GM10266 (cell line): Measurements from ENCODE around the gene OR1K1.
"Not testable (repeated sequence)": the region's sequence is repeated elsewhere in the genome, so short reads cannot be mapped to it uniquely, and the experiment has no call there.

ENCODE experiments used
- DNase-seq: peaks from one replicate; pipeline ENCODE4 v3.0.0; 2012; ENCODE audit errors: extremely low spot score
- TF ChIP-seq, protein P1 (sequence below): IDR thresholded peaks from 2 replicates; pipeline ENCODE4 v1.5.1; 2012; ENCODE audit warnings: mild to moderate bottlenecking, low read depth; ENCODE audit not compliant: control insufficient read depth, insufficient read depth; ENCODE audit errors: missing control alignments

OR1K1 gene

DNA sequence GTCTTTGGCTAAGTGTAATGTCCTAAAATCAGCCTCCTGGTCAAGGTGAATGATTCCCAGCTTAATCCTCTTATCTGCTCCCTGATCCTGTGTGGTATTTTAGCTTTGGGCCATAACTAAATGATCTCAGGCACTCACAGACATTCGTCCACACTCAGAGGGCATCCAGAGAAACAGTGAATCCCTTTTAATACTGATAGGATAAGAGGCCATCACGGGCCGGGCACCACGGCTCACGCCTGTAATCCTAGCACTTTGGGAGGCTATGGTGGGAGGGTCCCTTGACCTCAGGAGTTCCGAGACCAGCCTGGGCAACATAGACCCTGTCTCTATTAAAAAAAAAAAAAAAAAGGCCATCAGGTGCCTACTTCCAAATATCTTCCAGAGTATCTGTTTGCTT is 22.1 kb downstream of the OR1K1 start:
- DNase-seq = no peak
- TF ChIP-seq, protein P1, sequence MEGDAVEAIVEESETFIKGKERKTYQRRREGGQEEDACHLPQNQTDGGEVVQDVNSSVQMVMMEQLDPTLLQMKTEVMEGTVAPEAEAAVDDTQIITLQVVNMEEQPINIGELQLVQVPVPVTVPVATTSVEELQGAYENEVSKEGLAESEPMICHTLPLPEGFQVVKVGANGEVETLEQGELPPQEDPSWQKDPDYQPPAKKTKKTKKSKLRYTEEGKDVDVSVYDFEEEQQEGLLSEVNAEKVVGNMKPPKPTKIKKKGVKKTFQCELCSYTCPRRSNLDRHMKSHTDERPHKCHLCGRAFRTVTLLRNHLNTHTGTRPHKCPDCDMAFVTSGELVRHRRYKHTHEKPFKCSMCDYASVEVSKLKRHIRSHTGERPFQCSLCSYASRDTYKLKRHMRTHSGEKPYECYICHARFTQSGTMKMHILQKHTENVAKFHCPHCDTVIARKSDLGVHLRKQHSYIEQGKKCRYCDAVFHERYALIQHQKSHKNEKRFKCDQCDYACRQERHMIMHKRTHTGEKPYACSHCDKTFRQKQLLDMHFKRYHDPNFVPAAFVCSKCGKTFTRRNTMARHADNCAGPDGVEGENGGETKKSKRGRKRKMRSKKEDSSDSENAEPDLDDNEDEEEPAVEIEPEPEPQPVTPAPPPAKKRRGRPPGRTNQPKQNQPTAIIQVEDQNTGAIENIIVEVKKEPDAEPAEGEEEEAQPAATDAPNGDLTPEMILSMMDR = no peak

DNA sequence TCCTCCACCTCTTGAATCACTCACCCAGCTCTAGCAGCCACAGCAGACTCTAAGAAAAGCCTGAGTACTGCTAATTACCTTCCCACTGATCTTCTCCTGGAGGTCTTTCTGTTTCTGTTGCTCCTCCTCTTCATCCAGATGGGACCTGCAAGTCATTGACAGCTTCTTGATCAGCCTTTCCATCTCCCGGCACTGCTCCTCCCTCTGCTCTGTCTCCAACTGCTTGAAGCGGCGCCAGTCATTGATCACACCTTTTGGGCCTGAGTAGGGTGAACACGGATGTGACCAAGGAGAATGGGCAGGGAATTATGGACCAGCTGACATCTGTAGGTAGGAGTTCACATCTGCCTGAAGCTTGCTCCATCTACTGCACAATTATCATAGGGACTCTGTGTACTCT is 23.0 kb downstream of the OR1K1 start:
- TF ChIP-seq, protein P1 = no peak
- no peak for DNase-seq

DNA sequence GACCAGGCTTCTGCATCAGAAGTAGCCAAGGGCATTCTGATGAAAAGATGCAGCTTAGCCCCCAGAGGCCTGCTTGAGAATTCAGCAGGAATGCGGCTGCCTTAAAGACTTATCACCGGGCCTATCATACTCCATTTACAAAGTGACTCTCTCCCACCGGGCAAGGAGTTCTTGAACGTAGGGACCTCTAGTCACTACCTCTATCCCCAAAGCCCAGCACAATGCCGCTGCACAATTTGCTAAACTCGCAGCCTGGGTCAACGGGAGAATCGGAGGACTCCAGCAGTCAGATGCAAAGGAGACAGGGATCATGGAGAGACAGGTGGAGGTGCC is 27.8 kb downstream of the OR1K1 start:
- no peak for DNase-seq

DNA sequence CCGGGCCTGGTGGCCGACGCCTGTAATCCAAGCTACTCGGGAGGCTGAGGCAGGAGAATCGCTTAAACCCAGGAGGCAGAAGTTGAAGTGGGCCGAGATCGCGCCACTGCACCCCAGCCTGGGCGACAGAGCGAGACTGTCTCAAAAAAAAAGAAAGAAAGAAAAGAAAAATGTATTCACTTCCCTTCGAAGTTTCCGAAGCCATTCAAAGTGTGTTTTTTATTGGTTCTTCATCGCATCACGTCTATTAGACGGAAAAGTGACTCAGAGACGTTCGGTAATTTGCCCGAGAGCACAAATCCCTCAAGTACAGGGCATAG is 29.0 kb downstream of the OR1K1 start:
- DNase-seq = not testable (repeated sequence)

More for the DNA sequence above, 27.8 kb downstream of the OR1K1 start:
- TF ChIP-seq, protein P1 = no peak

DNA sequence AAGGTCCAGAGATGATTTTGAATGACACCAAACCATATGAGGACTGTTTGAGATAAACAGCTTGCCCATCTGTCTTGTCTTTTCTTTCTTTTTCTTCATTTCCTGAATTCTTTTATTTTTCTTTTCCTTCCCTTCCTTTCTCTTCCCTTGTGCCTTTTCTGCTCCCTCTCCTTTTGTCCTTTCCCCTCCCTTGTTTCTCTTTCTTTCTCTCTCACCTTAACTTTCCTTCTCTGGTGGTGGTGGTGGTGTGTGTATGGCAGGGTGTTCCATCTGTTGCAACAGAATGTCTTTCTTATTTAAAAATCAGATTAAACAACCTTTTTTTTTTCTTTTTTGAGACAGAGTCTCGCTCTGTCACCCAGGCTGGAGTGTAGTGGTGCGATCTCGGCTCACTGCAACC is 32.3 kb downstream of the OR1K1 start:
- no peak for DNase-seq
- TF ChIP-seq, protein P1 = no peak

DNA sequence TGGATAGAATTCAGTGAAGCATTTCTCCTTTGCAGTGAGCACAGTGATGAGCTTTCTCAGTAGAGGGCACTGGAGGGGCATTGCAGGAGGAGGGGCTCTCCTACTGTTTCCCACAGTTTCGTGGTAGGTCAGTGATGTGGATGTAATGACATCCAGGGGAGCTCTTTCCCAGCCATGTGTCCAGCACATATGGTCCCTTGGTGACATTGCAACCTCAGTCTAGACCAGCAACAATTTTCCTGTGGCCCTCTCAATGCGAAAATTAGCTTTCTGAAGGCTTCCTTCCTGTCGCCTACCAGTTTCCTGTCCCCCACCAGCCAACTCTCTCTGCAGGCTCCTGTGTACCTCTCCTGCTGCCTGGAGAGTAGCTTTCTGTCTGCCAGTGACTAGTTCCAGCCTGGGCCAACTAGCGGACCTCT is 35.4 kb downstream of the OR1K1 start:
- TF ChIP-seq, protein P1 = peak; percentile 34
- peak; percentile 35 for DNase-seq

DNA sequence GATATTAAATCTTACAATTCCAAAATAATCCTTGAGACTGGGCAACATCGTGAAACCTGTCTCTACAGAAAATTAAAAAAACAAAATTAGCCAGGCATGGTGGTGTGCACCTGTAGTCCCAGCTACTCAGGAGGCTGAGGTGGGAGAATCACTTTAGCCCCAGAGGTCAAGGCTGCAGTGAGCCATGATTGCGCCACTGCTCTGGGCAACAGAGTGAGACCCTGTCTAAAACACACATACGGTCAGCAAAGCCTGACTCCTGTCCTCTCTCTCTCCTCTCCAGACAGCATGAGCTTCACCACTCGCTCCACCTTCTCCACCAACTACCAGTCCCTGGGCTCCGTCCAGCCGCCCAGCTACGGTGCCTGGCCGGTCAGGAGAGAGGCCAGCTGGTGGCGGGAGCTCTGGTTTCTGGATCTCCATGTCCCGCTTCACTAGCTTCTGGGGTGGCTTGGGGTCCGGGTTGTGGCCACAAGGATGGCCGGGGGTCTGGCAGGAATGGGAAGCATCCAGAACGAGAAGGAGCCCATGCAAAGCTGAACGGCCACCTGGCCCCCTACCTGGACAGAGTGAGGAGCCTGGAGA is 37.4 kb downstream of the OR1K1 start:
- TF ChIP-seq, protein P1 = no peak

DNA sequence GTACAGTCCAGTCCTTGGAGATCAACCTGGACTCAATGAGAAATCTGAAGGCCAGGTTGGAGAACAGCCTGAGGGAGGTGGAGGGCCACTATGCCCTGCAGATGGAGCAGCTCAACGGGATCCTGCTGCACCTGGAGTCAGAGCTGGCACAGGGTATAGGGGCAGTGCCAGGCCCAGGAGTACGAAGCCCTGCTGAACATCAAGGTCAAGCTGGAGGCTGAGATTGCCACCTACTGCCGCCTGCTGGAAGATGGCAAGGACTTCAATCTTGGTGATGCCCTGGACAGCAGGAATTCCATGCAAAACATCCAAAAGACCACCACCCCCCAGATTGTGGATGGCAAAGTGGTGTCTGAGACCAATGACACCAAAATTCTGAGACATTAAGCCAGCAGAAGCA is 38.5 kb downstream of the OR1K1 start:
- not testable (repeated sequence) for DNase-seq

More for the DNA sequence above, 37.4 kb downstream of the OR1K1 start:
- no peak for DNase-seq
